HepG2 (cell line): ENCODE measurements around the gene SLIT1. TPM values are rescaled to one million over a fixed set of nuclear protein-coding genes. Genes with fewer than 3 reads are reported as not detected.

Experiments used
- ATAC-seq: fragments of 200-7000 bp; cut with Tn5 transposase; 3 replicates; pipeline ENCODE4 v1.9.1; 2020; ENCODE audit warnings: mild to moderate bottlenecking, moderate library complexity
- BruUV-seq: library from RNA; stranded (reverse); fragments of 400-500 nt; replicated peaks from 2 replicates; lab custom pipeline; 2021; lab: Mats Ljungman, UMichigan
- CTCF ChIA-PET: fragments of 300-600 bp; formaldehyde crosslinking; extraction: SDS; loops from one replicate; lab custom pipeline; 2021; ENCODE audit warnings: low total read pairs, inconsistent platforms, low intra/inter-chr PET ratio; lab: Yijun Ruan, JAX
- POLR2A ChIA-PET: fragments of 350-600 bp; sonication (Branson Sonifier 250); formaldehyde crosslinking; loops from one replicate; lab custom pipeline; 2020; ENCODE audit warnings: antibody characterized with exemption, inconsistent platforms; lab: Yijun Ruan, JAX
- DNase-seq: peaks from one replicate; pipeline ENCODE4 v3.0.0-alpha.2; 2015; ENCODE audit warnings: low spot score
- FAIRE-seq: peaks from 3 replicates; lab custom pipeline; 2011; peaks lifted over from hg19 to GRCh38; lab: Jason Lieb, UNC
- H2AFZ ChIP-seq: one replicate; pipeline ENCODE4 v1.6.1; 2011; ENCODE audit warnings: low read length, inconsistent platforms
- H3K27ac ChIP-seq: fragments of 300-600 bp; 3 replicates; pipeline ENCODE4 v1.8.0; 2011; ENCODE audit warnings: mixed run types, mild to moderate bottlenecking, mixed read lengths, low read length, inconsistent platforms; ENCODE audit not compliant: insufficient read depth; ENCODE audit errors: extremely low read length
- H3K27me3 ChIP-seq, 2 experiments: fragments of 200-600 bp in 1 of 2; 2 replicates in 1 of 2; 3 replicates in 1 of 2; pipeline versions ENCODE4 v1.6.0 to v1.8.0; 2011; ENCODE audit warnings: low read length in 2 of 2, mild to moderate bottlenecking in 2 of 2, moderate library complexity in 2 of 2, inconsistent platforms in 1 of 2; ENCODE audit not compliant: insufficient read depth in 2 of 2, control insufficient read depth in 1 of 2
- H3K36me3 ChIP-seq, 2 experiments: fragments of 200-600 bp in 1 of 2; replicated peaks in 1 of 2; 2 replicates in 1 of 2; 3 replicates in 1 of 2; pipeline versions ENCODE4 v1.5.1 to v1.8.0; 2011; ENCODE audit warnings: low read length in 2 of 2, inconsistent platforms in 1 of 2; ENCODE audit not compliant: insufficient read depth in 2 of 2, control insufficient read depth in 1 of 2
- H3K4me1 ChIP-seq: 2 replicates; pipeline ENCODE4 v1.5.1; 2012; ENCODE audit warnings: low read length, inconsistent platforms; ENCODE audit not compliant: insufficient read depth
- H3K4me2 ChIP-seq: 2 replicates; pipeline ENCODE4 v1.6.0; 2011; ENCODE audit warnings: low read depth, low read length, inconsistent platforms
- H3K4me3 ChIP-seq, 3 experiments: fragments of 200-600 bp in 1 of 3; sonication (generic), shearing (Covaris generic) in 1 of 3; replicated peaks in 1 of 3; 2 replicates each; pipeline ENCODE4 v1.5.1; 2011 to 2016; ENCODE audit warnings: low read length in 3 of 3, inconsistent platforms in 2 of 3, low read depth in 2 of 3, mild to moderate bottlenecking in 2 of 3, control low read depth in 1 of 3, mixed read lengths in 1 of 3; ENCODE audit not compliant: insufficient read depth in 1 of 3
- H3K79me2 ChIP-seq: one replicate; pipeline ENCODE4 v1.6.1; 2011; ENCODE audit warnings: low read length, inconsistent platforms; ENCODE audit not compliant: insufficient read depth
- H3K9ac ChIP-seq: 2 replicates; pipeline ENCODE4 v1.6.0; 2011; ENCODE audit warnings: mild to moderate bottlenecking, low read depth, low read length, inconsistent platforms; ENCODE audit not compliant: insufficient read depth
- H3K9me3 ChIP-seq: 2 replicates; pipeline ENCODE4 v1.5.1; 2012; ENCODE audit warnings: mild to moderate bottlenecking, low read length
- H4K20me1 ChIP-seq: 2 replicates; pipeline ENCODE4 v1.6.0; 2011; ENCODE audit warnings: inconsistent platforms, mild to moderate bottlenecking, low read length, moderate library complexity; ENCODE audit not compliant: insufficient read depth
- CHD2 ChIP-seq: IDR thresholded peaks from 2 replicates; pipeline ENCODE4 v1.6.1; 2011; ENCODE audit warnings: low read depth, low read length, improper control_type of control experiment
- GABPB1 ChIP-seq: IDR thresholded peaks from 2 replicates; pipeline ENCODE4 v1.6.1; 2016; ENCODE audit warnings: mild to moderate bottlenecking, missing genetic modification reagents, moderate library complexity, missing compliant biosample characterization
- MAZ ChIP-seq, 2 experiments: sonication (generic) in 1 of 2; formaldehyde crosslinking in 1 of 2; IDR thresholded peaks; 2 replicates each; pipeline versions ENCODE4 v1.5.0 to v1.6.1; 2012 to 2020; ENCODE audit warnings: low read depth in 2 of 2, mild to moderate bottlenecking in 2 of 2, borderline replicate concordance in 1 of 2, improper control_type of control experiment in 1 of 2, low read length in 1 of 2, missing genetic modification reagents in 1 of 2, moderate library complexity in 1 of 2
- PHF21A ChIP-seq: sonication (generic); formaldehyde crosslinking; IDR thresholded peaks from 2 replicates; pipeline ENCODE4 v1.5.0; 2020; ENCODE audit warnings: mild to moderate bottlenecking, missing genetic modification reagents
- THYN1 ChIP-seq: sonication (generic); formaldehyde crosslinking; IDR thresholded peaks from 2 replicates; pipeline ENCODE4 v1.8.1; 2023; ENCODE audit warnings: low read depth, mild to moderate bottlenecking, moderate library complexity, missing genetic modification reagents, borderline replicate concordance
- ZNF552 ChIP-seq: sonication (generic); formaldehyde crosslinking; IDR thresholded peaks from 2 replicates; pipeline ENCODE4 v1.9.0; 2022; ENCODE audit warnings: missing genetic modification reagents, mild to moderate bottlenecking, borderline replicate concordance
- ZNF747 ChIP-seq: sonication (generic); formaldehyde crosslinking; IDR thresholded peaks from 2 replicates; pipeline ENCODE4 v1.8.1; 2023; ENCODE audit warnings: missing genetic modification reagents, mild to moderate bottlenecking, borderline replicate concordance
- WGBS: methylation state at CpG from one replicate; pipeline ENCODE4 v1.1.6; 2017; ENCODE audit warnings: low lambda C conversion rate; 5-methylcytosine and 5-hydroxymethylcytosine counted together
- in situ Hi-C: cut with HindIII; loops from 2 replicates; pipeline ENCODE4 v1.10.0; 2017; ENCODE audit warnings: low pct_unique_long_range_greater_than_20kb; ENCODE audit not compliant: extremely low pct_ligation_motif_present
- intact Hi-C: fragments of 100-400 bp; cut with micrococcal nuclease; formaldehyde crosslinking; loops from one replicate; pipeline ENCODE4 v1.10.0; 2022; ENCODE audit not compliant: unreplicated experiment
- polyA plus RNA-seq, 8 experiments: library from polyadenylated mRNA; depleted of rRNA in 3 of 8; stranded (reverse) in 7 of 8; unstranded in 1 of 8; fragments of >200 nt; fragmentation: Illumina TruSeq in 4 of 8; extraction: Trizol in 4 of 8; gene quantifications; 2 replicates each; pipeline versions ENCODE4 v1.2.1 to v1.2.3, GENCODE V29; 2011 to 2016; ENCODE audit warnings: low read depth in 4 of 8, missing spikeins in 1 of 8, mixed read lengths in 1 of 8; ENCODE audit not compliant: insufficient read depth in 1 of 8
- total RNA-seq, 5 experiments: library from RNA; depleted of rRNA; stranded (reverse); fragments of >200 nt; fragmentation: Illumina TruSeq; extraction: Trizol; gene quantifications; 2 replicates each; pipeline ENCODE4 v1.2.3, GENCODE V29; 2016; ENCODE audit warnings: low read depth in 1 of 5
- TF ChIP-seq, protein P1 (sequence below): sonication (generic); formaldehyde crosslinking; IDR thresholded peaks from 2 replicates; pipeline ENCODE4 v1.5.0; 2020; ENCODE audit warnings: mild to moderate bottlenecking, missing genetic modification reagents
- TF ChIP-seq, protein P2 (sequence below): sonication (generic); formaldehyde crosslinking; IDR thresholded peaks from 2 replicates; pipeline ENCODE4 v1.5.1; 2020; ENCODE audit warnings: missing genetic modification reagents, mild to moderate bottlenecking, borderline replicate concordance
- TF ChIP-seq, protein P3 (sequence below): sonication (generic); formaldehyde crosslinking; IDR thresholded peaks from 2 replicates; pipeline ENCODE4 v1.4.0; 2020; ENCODE audit warnings: missing genetic modification reagents, mild to moderate bottlenecking, borderline replicate concordance
- TF ChIP-seq, protein P4 (sequence below): sonication (generic); formaldehyde crosslinking; IDR thresholded peaks from 2 replicates; pipeline ENCODE4 v1.5.0; 2020; ENCODE audit warnings: missing genetic modification reagents

Gene SLIT1
- total and polyA plus RNA-seq, 2 of the 13 experiments (the other 11 are each of a cell fraction or from before 2014, with no cell fraction given): 0.09 to 0.33 TPM

DNA sequence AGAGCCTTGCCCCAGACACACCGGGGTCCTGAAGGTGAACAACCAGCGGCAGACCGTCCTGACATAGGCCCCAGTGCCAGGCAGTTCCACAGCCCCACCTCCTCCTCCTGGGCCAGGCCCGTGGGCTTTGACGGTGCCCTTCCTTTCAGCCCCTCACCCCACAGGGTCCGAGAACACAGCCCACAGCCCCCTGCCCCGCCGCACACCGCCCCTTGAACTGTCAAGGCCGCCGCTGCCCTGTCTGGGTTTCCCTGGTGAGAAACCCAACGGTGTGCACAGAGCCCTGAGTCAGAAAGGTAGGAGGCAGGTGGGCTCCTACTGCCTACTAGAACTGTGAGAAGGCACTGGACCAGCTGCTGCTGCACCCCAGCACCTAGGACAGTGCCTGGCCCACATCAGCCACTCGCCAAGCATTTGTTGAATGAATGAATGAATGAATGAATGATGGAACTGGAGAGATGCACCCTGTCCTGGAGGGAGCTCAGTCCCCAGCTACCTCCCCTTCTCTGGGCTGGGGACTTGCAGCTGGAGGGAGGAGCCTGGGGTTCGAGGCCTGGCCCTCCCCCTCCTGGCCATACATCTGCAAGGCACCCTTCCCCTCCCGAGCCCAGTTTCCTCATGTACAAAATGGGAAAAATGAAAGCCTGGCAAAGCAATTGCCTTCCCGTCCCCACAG lies 117.9 kb downstream of the SLIT1 start (continued):
- TF ChIP-seq, protein P1, sequence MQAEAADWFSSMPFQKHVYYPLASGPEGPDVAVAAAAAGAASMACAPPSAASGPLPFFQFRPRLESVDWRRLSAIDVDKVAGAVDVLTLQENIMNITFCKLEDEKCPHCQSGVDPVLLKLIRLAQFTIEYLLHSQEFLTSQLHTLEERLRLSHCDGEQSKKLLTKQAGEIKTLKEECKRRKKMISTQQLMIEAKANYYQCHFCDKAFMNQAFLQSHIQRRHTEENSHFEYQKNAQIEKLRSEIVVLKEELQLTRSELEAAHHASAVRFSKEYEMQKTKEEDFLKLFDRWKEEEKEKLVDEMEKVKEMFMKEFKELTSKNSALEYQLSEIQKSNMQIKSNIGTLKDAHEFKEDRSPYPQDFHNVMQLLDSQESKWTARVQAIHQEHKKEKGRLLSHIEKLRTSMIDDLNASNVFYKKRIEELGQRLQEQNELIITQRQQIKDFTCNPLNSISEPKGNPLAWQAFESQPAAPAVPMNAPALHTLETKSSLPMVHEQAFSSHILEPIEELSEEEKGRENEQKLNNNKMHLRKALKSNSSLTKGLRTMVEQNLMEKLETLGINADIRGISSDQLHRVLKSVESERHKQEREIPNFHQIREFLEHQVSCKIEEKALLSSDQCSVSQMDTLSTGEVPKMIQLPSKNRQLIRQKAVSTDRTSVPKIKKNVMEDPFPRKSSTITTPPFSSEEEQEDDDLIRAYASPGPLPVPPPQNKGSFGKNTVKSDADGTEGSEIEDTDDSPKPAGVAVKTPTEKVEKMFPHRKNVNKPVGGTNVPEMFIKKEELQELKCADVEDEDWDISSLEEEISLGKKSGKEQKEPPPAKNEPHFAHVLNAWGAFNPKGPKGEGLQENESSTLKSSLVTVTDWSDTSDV (CRISPR knock-in tag): no peak
- TF ChIP-seq, protein P2, sequence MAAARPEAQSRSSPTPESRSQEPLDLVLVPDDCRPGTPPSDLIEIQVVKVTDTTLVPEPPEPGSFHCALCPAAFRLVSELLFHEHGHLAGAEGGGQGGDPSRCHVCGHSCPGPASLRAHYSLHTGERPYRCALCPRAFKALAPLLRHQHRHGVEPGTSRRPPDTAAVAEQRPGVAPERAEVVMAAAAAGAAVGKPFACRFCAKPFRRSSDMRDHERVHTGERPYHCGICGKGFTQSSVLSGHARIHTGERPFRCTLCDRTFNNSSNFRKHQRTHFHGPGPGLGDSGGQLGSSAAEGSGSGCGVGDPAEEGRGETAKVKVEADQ (CRISPR knock-in tag): no peak
- TF ChIP-seq, protein P3, sequence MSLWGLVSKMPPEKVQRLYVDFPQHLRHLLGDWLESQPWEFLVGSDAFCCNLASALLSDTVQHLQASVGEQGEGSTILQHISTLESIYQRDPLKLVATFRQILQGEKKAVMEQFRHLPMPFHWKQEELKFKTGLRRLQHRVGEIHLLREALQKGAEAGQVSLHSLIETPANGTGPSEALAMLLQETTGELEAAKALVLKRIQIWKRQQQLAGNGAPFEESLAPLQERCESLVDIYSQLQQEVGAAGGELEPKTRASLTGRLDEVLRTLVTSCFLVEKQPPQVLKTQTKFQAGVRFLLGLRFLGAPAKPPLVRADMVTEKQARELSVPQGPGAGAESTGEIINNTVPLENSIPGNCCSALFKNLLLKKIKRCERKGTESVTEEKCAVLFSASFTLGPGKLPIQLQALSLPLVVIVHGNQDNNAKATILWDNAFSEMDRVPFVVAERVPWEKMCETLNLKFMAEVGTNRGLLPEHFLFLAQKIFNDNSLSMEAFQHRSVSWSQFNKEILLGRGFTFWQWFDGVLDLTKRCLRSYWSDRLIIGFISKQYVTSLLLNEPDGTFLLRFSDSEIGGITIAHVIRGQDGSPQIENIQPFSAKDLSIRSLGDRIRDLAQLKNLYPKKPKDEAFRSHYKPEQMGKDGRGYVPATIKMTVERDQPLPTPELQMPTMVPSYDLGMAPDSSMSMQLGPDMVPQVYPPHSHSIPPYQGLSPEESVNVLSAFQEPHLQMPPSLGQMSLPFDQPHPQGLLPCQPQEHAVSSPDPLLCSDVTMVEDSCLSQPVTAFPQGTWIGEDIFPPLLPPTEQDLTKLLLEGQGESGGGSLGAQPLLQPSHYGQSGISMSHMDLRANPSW: no peak

DNA sequence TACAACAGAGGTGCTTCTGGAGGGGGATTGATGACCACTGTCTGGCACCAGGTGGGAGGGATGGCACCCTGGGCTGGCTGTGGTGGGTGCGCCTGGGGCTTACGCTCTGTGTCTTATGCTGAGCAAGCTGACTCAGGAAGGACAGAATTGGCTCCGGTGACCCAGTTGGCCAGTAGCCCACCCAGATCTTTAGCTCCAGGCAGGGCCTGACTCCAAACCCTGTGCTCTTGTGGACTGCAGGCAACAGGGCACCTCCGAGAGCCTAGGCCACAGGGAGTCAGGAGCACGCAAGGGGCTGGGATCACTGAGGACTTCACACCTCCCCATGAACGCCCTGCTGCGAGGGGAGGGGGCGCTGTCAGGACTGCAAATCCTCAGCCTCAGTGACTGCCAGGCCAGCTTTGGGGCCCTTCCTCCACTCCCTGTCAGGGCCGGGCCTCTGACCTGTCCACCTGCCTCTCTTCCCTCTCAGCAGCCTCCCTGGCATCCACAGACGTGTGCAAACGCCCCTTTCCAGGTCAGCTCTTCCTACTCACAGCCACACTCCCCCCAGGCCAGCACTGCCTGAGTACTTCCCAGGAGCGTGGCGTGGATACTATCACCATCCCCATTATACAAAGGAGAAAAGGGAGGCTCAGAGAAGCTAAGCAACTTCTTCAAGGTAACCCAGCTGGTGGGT lies 118.7 kb downstream of the SLIT1 start:
- no peak overlapping the region for H2AFZ ChIP-seq
- H3K79me2 ChIP-seq: no peaks in the 10 kb centered on the region
- no peaks in the 10 kb centered on the region for H4K20me1 ChIP-seq
- peaks cover 6 to 58% of the 10 kb centered on the region in 2 experiments for H3K27me3 ChIP-seq
- ATAC-seq (no peak), FAIRE-seq (no peak), DNase-seq (no peak)
- intact Hi-C loops (no loop called here), in situ Hi-C loops (no loop called here)
- no peaks in the 10 kb centered on the region for H3K4me1 ChIP-seq
- BruUV-seq: no TSS peak
- H3K4me3 ChIP-seq: no peak overlapping the region
- no peak overlapping the region for H3K9ac ChIP-seq
- CTCF ChIA-PET: no interaction called here
- 4% methylated on average over 5 of the region's 13 CpGs for WGBS
- no peak overlapping the region for H3K4me2 ChIP-seq
- POLR2A ChIA-PET: no interaction called here
- H3K9me3 ChIP-seq: no peaks in the 10 kb centered on the region
- no peaks in the 10 kb centered on the region for H3K36me3 ChIP-seq
- H3K27ac ChIP-seq: no peak overlapping the region
- TF ChIP-seq GABPB1 (CRISPR knock-in tag) (no peak), THYN1 (CRISPR knock-in tag) (no peak), ZNF552 (CRISPR knock-in tag) (no peak), PHF21A (no peak), CHD2 (no peak), ZNF747 (CRISPR knock-in tag) (no peak), MAZ (IDR thresholded peaks at IDR 0.05; ENCODE audit: borderline replicate concordance, low read depth, low read length) (no peak), MAZ (CRISPR knock-in tag; IDR thresholded peaks at IDR 0.05; ENCODE audit: low read depth) (no peak)
- TF ChIP-seq, protein P4, sequence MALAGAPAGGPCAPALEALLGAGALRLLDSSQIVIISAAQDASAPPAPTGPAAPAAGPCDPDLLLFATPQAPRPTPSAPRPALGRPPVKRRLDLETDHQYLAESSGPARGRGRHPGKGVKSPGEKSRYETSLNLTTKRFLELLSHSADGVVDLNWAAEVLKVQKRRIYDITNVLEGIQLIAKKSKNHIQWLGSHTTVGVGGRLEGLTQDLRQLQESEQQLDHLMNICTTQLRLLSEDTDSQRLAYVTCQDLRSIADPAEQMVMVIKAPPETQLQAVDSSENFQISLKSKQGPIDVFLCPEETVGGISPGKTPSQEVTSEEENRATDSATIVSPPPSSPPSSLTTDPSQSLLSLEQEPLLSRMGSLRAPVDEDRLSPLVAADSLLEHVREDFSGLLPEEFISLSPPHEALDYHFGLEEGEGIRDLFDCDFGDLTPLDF: no peak
